ENCODE results near the gene PTTG2. TPM values are rescaled to one million over a fixed set of nuclear protein-coding genes. Genes with fewer than 3 reads are reported as not detected.

The PTTG2 gene
- total RNA-seq, 1 donor from 2014 or later: not detected

DNA sequence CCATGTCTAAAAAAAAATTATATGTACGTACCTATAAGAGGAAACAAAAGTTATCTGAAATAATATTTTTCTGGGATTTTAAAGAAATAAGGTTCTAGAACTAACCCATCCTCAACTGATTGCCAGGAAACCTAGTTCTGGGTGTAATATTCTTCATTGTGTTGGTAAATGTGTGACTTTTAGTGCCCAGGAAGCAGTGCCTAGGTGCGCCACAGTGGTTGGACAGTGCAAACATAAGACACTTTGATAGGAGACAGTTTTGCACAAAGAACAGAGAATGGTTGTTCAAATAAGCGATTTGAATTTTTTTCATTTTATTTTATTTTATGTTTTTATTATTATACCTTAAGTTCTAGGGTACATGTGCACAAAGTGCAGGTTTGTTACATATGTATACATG, 22.0 kb upstream of the PTTG2 start:
- H3K4me3 ChIP-seq (ENCODE audit: low read depth, low read length): no peak overlapping the region
- TF ChIP-seq, protein P1, sequence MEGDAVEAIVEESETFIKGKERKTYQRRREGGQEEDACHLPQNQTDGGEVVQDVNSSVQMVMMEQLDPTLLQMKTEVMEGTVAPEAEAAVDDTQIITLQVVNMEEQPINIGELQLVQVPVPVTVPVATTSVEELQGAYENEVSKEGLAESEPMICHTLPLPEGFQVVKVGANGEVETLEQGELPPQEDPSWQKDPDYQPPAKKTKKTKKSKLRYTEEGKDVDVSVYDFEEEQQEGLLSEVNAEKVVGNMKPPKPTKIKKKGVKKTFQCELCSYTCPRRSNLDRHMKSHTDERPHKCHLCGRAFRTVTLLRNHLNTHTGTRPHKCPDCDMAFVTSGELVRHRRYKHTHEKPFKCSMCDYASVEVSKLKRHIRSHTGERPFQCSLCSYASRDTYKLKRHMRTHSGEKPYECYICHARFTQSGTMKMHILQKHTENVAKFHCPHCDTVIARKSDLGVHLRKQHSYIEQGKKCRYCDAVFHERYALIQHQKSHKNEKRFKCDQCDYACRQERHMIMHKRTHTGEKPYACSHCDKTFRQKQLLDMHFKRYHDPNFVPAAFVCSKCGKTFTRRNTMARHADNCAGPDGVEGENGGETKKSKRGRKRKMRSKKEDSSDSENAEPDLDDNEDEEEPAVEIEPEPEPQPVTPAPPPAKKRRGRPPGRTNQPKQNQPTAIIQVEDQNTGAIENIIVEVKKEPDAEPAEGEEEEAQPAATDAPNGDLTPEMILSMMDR (conservative IDR thresholded peaks at IDR 0.05; ENCODE audit: low read depth, low read length): no peak
- DNase-seq (ENCODE audit: low read depth): no peak

DNA sequence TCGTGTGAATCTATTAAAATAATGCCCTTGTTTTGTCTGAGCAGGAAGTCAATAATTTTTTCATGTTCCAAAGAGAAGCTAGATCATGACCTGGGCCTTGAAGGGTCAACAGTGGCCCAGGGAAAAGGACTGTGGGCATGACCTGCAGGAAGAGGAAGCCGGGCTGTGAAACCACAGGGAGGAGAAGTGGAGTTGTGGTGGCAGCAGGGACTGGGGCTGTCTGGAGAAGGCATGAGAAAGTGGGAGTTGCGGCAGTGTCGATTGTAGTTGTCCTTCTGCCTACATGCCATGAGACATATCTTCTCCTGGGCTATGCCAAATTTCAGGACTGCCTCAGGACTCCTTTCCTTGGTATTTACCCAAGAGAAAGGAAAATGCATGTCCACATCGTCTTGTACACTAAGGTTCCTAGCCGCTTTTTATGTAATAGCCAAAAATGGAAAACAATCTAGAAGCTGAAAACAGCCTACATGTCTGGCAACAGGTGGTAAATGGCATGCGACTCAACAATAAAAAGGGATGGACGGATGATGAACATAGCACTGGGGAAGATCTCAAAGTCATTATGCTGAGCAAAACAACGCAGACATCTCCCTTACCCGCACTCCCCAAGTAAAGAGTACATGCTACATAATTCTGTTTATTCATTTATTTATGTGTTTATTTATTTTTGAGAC, 13.6 kb upstream of the PTTG2 start:
- no peak overlapping the region for H3K4me3 ChIP-seq (ENCODE audit: low read depth, low read length)
- TF ChIP-seq, protein P1 (conservative IDR thresholded peaks at IDR 0.05; ENCODE audit: low read depth, low read length): no peak
- DNase-seq (ENCODE audit: low read depth): no peak

DNA sequence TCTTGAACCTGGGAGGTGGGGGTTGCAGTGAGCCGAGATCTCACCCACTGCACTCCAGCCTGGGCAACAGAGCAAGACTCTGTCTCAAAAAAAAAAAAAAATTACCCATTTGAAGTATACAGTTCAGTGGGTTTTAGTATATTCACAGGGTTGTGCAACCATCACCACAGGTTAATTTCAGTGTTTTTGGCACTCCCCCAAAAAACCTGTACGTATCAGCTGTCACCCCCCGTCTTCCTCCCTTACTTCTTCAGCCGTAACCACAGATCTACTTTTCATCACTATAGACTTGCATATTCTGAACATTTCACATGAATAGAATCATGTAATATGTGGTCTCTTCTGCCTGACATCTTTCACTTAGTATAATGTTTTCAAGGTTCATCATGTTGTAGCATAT, 11.7 kb upstream of the PTTG2 start:
- TF ChIP-seq, protein P1 (conservative IDR thresholded peaks at IDR 0.05; ENCODE audit: low read depth, low read length): no peak
- H3K4me3 ChIP-seq (ENCODE audit: low read depth, low read length): no peak overlapping the region
- no peak for DNase-seq (ENCODE audit: low read depth)

DNA sequence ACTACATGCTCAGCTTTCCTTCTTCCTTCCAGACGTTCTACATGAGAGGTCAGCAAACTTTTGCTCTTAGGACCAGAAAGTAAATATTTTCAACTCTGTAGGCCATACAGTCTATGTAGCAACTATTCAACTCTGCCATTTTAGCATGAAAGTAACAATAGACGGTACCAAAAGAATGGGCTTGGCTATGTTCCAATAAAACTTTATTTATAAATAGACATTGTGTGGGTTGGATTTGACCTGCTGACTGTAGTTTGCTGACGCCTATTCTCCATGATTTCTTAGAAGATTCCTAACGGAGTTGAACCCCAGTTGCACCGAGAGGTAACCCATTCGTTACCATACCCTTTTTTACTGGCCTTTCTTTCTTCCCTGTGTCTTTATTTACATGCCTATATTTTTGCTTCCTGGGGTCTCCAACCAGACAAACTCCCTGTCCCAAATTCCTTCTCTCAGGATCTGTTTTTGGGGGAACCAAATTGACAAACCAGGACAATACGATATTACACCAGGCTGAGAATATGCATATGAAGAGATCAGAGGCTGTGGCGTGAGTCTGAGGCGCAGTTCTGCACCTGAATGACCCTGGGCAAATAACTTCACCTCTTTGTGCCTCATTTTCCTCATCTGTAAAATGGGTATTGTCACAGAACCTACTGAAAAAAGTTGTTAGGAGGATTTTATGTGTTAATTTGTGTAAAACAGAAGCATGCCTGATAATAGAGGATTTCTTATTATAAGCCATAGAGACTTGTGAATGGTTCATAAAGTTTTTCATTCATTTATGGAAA, 10.4 kb upstream of the PTTG2 start:
- H3K4me3 ChIP-seq (ENCODE audit: low read depth, low read length): no peak overlapping the region
- no peak for DNase-seq (ENCODE audit: low read depth)
- TF ChIP-seq, protein P1 (conservative IDR thresholded peaks at IDR 0.05; ENCODE audit: low read depth, low read length): no peak

DNA sequence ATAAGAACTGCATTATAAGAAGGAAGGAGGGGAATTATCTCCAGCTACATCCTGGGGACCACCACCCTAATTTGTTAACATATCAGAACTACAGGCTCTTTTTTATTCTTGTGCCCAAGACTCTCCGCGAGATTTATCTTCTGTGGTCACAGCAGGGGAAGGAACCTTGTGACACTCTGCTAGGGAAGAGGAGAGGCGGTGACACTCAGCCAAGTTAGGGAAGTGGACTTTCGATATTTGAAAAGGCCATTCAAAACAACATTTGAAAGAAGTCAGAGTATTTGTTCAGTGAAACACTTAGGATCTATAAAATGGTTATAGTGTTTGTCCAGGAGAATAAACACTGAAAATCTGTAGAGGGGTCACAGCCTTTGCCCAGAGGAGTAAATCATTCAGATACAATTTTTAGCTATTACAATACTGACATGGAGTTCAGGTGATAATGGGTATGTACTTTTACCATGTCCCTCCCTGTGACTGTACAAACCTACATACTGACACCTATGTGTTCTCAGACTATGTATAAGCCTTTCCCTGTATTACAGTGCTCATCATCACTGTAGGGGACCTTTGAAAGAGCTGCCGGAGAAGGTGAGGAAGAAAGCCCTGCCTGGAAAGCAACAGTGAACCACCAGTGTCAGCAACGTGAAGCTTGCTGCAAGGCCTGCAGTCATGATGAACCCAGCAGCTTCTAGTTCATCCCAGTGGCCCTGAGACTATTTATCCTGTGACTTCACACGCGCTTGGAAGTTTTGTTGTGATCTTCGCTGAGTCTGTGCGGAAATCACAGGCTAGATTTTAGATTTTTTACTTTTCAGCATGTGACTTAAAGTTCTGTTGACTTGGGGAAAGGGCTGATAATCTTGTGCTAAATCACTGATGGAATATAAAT, 8.5 kb upstream of the PTTG2 start:
- DNase-seq (ENCODE audit: low read depth): no peak
- TF ChIP-seq, protein P1 (conservative IDR thresholded peaks at IDR 0.05; ENCODE audit: low read depth, low read length): no peak
- H3K4me3 ChIP-seq (ENCODE audit: low read depth, low read length): no peak overlapping the region

DNA sequence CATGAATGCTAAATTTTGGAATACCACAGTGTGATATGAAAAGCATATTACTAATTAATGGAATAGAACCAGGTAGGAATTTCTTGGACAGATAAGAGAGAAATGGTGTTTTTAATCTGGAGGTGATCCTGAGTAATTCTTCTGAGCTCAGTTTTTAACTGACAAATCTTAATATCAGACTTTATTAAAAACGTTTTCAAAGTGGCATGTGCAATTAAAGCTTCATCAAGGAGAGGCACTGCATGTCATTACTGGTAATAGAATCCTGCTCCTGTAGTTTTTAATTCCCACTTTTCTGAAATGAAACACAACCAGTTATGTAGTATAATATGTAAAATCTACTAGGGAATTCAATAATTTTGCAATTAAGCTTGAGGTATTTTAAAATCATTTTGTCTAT, 7.0 kb upstream of the PTTG2 start:
- no peak for DNase-seq (ENCODE audit: low read depth)
- TF ChIP-seq, protein P1 (conservative IDR thresholded peaks at IDR 0.05; ENCODE audit: low read depth, low read length): no peak
- H3K4me3 ChIP-seq (ENCODE audit: low read depth, low read length): no peak overlapping the region

All from epithelial cell of proximal tubule (primary cell).